ENCODE results near the gene CYP2A7. TPM values are rescaled to one million over a fixed set of nuclear protein-coding genes. Genes with fewer than 3 reads are reported as not detected.
"Not testable (repeated sequence)": the region's sequence is repeated elsewhere in the genome, so short reads cannot be mapped to it uniquely, and the experiment has no call there.

CYP2A7 gene
- total and polyA plus RNA-seq, 9 of the 15 experiments (the other 6 are each of a cell fraction or from before 2014, with no cell fraction given), result 0.22 TPM; not detected in 8

- TF ChIP-seq MGA (IDR thresholded peaks at IDR 0.05) (peak; percentile 39), C11orf30 (IDR thresholded peaks at IDR 0.05; ENCODE audit: low read depth) (peak; percentile 59), ARID1B (IDR thresholded peaks at IDR 0.05) (0 out of 2 replicates have a peak, but pooled peaks have one; percentile 7), HDGF (IDR thresholded peaks at IDR 0.05) (peak; percentile 70; the same call in 1 of the 2 replicates), GABPB1 (CRISPR knock-in tag; IDR thresholded peaks at IDR 0.05) (0 out of 2 replicates have a peak, but pooled peaks have one; percentile 24), ZNF316 (IDR thresholded peaks at IDR 0.05) (peak; percentile 61), NR4A1 (tag; IDR thresholded peaks at IDR 0.05) (0 out of 2 replicates have a peak, but pooled peaks have one; percentile 29), CBFA2T2 (conservative IDR thresholded peaks at IDR 0.05) (peak; percentile 29; the same call in 1 of the 2 replicates)
- TF ChIP-seq NR4A1 (CRISPR knock-in tag; IDR thresholded peaks at IDR 0.05), result not testable (repeated sequence)
Observed at GRCh38 chr19:40826699-40827385, 55.2 kb downstream of the CYP2A7 start (continued).

- in situ Hi-C loops (cut with MboI); H3K27me3 ChIP-seq (ENCODE audit: control insufficient read depth in 2 of 2, insufficient read depth in 2 of 2, low read length in 2 of 2); H3K79me2 ChIP-seq (ENCODE audit: control insufficient read depth, insufficient read depth, low read length); BruUV-seq (replicated peaks); H4K20me1 ChIP-seq (replicated peaks; ENCODE audit: control insufficient read depth, insufficient read depth, low read length); CTCF ChIA-PET (ENCODE audit: low intra/inter-chr PET ratio); H3K9me3 ChIP-seq (replicated peaks; ENCODE audit: control insufficient read depth, insufficient read depth, low read depth, low read length); DNase-seq (ENCODE audit: extremely low read depth in 1 of 4, low spot score in 3 of 4); POLR2A ChIA-PET; H3K36me3 ChIP-seq (ENCODE audit: control insufficient read depth, insufficient read depth, low read length); intact Hi-C loops (cut with micrococcal nuclease); H3K9me1 ChIP-seq (ENCODE audit: control insufficient read depth, insufficient read depth, low read length): not testable (repeated sequence)
- 0% methylated on average over 3 of the region's 14 CpGs for WGBS (ENCODE audit: insufficient coverage, low coverage, missing lambda C conversion rate)
- Histone ChIP-seq H3K4me2 (ENCODE audit: insufficient read depth, low read length) (peak overlapping the region; percentile 73), H3K4me1 (replicated peaks in 1 of 2; ENCODE audit: control insufficient read depth in 2 of 2, insufficient read depth in 2 of 2, low read length in 2 of 2) (peaks cover 37 to 49% of the 10 kb centered on the region in 2 experiments), H3K27ac (ENCODE audit: extremely low read depth, low read depth, low read length) (peak overlapping the region; percentile 50; the same call in 2 of the 3 replicates), H3K4me3 (peak overlapping the region; percentile 25; the same call in 1 of the 2 replicates), H3K9ac (ENCODE audit: insufficient read depth in 1 of 2, low read depth in 2 of 2, low read length in 2 of 2) (peak overlapping the region in 1 of 2 experiments; percentile 73; a peak in 2 of 4 replicates), H2AFZ (ENCODE audit: low read depth, low read length) (peak overlapping the region; percentile 82)
- FAIRE-seq (peak; percentile 91), ATAC-seq (peak; percentile 90)
Observed at GRCh38 chr19:40826312-40826698, 55.7 kb downstream of the CYP2A7 start.
